HG03469 (cell line): ENCODE data around the gene MASP1.

Source experiments
- ATAC-seq: cut with Tn5 transposase; IDR thresholded peaks from one replicate; pipeline ENCODE4 v1.9.1; 2021; ENCODE audit warnings: mild to moderate bottlenecking, moderate library complexity, moderate number of reproducible peaks; ENCODE audit not compliant: unreplicated experiment

The MASP1 gene

GRCh38 chr3:187188931-187189330 is 102.6 kb downstream of the MASP1 start:
- ATAC-seq: no peak

DNA sequence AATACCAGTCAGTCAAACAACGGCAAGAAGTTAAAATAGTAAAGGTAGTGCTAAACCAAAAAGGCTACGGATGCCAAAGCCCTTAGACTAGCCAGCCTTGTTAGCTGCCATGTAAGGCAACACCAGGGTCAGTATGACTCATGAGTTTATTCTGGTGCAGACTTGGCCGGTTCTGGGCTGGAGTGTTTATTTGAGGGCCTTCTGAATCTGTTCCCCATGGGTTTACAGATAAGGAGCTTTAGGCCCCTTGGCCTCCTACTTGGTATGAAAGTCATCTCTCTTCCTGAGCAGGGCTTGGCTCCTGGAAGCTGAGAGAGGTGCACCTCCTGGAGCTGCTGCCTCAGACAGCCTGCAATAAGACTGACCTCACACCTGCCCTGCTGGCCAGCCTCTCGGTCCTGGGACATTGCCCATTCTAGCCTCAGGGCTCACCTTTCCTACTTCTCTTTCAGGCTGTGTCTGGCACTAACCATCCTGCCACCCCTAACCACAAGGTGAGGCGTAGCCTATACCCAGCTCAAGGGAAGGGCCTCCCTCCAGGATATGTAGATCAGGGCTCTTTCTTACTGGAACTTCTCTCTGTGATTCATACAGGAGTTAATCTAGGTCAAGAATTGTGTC is 104.6 kb downstream of the MASP1 start:
- no peak for ATAC-seq

DNA sequence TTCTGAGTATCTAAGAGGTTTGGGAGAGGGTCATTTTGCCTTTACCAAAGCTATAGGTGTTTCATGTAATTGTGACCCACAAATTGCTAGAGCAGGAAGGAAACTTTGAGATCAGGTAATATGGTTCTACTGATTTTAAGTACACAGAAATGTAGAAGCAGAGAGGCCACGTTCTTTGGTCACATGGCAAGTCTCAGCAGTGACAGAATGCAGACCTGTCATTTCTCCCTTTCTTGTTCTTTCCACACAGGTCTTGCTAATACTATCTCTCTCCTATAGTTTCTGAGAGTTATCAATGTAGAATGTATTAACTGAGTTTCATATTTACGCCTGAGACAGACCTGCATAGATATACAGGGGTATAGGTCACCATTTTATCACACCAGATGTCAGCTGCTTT is 105.2 kb downstream of the MASP1 start:
- ATAC-seq: no peak

- no peak for ATAC-seq
These were observed 105.8 kb downstream of the MASP1 start for GRCh38 chr3:187185759-187186158.
